ENCODE data around the gene RAC3. TPM values are rescaled to one million over a fixed set of nuclear protein-coding genes. Genes with fewer than 3 reads are reported as not detected.

Gene RAC3
- total RNA-seq, 2 donors from 2014 or later: 0.93 to 2.6 TPM

DNA sequence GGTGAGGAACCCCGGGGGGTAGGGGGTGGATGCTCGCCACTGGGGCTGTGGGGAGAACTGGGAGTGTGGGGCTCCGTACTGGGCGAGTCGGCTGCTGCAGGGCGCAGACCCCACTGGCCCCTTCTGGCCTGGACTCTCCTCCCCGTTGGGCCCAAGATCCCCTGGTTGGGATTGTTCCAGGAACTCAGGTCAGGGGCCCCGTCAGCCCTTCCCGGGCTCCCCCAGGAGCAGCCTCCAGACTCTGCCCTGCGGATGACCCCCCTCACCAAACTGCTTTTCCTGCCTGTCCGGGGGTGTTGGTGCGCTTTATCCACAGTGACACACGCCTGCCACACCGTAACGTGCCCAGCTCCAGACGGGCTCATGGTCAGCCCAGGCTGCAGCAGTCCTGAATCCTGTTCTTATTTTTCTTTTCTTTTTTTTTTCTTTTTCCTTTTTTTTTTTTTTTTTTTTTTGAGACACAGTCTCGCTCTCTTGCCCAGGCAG lies 29.9 kb upstream of the RAC3 start:
- H3K27ac ChIP-seq: no peak overlapping the region
- peaks cover 0 to 28% of the 10 kb centered on the region in 2 donors for H3K4me1 ChIP-seq
- H3K36me3 ChIP-seq: no peaks in the 10 kb centered on the region
- DNase-seq (ENCODE audit: low spot score): no peak
- H3K27me3 ChIP-seq: no peaks in the 10 kb centered on the region
- no peak overlapping the region for H3K4me3 ChIP-seq
- H3K9me3 ChIP-seq: no peaks in the 10 kb centered on the region
- TF ChIP-seq, protein P1, sequence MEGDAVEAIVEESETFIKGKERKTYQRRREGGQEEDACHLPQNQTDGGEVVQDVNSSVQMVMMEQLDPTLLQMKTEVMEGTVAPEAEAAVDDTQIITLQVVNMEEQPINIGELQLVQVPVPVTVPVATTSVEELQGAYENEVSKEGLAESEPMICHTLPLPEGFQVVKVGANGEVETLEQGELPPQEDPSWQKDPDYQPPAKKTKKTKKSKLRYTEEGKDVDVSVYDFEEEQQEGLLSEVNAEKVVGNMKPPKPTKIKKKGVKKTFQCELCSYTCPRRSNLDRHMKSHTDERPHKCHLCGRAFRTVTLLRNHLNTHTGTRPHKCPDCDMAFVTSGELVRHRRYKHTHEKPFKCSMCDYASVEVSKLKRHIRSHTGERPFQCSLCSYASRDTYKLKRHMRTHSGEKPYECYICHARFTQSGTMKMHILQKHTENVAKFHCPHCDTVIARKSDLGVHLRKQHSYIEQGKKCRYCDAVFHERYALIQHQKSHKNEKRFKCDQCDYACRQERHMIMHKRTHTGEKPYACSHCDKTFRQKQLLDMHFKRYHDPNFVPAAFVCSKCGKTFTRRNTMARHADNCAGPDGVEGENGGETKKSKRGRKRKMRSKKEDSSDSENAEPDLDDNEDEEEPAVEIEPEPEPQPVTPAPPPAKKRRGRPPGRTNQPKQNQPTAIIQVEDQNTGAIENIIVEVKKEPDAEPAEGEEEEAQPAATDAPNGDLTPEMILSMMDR (IDR thresholded peaks at IDR 0.05): no peak

DNA sequence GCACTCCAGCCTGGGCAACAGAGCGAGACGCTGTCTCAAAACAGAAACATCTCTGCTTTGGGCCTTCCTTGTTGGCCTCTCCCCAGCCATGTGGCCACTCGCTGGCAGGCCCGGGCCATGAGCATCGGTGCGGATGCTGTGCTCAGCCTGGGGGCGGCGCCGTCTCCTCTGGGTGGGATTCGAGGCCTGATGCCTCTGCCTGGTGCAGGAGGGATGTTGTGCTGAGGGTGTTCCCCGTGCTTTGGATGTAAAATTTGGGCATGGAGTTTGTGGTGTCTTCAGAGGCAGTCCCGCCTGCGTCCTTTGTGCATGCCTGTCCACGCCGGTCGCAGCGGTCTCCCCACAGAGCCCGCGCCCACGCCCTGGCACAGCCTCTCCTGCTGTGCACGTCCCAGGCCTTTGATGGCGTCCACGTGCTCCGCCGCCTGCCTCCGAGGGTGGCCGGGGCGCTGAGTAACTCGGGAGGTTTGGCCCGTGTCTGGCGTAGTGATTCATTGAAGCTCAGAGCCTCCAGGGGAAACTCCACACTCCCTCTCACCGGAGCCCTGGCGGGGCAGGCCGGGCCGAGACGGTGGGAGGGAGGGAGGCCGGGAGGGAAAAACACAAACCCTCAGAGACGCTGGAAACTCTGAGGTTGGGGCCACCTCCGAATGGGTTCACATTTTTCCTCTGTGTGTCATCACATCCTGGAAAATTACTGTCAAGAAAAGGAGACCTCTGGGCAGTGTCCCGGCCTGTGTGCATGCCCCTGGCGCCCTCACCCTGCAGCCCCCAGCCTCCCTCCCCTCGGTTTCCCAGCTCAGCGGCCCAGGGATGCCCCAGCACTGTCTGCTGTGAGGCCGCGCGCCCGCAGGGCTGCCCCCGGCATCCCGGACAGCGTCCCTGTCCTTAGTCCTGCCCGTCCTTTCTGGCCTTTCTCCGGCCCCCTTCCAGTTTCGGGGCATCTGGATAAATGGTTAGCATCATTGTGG lies 27.8 kb upstream of the RAC3 start:
- DNase-seq (ENCODE audit: low spot score): peak; percentile 78
- no peaks in the 10 kb centered on the region for H3K36me3 ChIP-seq
- no peak overlapping the region for H3K27ac ChIP-seq
- H3K9me3 ChIP-seq: no peaks in the 10 kb centered on the region
- TF ChIP-seq, protein P1 (IDR thresholded peaks at IDR 0.05): no peak
- no peaks in the 10 kb centered on the region for H3K27me3 ChIP-seq
- H3K4me3 ChIP-seq: no peak overlapping the region
- peaks cover 0 to 30% of the 10 kb centered on the region in 2 donors for H3K4me1 ChIP-seq

DNA sequence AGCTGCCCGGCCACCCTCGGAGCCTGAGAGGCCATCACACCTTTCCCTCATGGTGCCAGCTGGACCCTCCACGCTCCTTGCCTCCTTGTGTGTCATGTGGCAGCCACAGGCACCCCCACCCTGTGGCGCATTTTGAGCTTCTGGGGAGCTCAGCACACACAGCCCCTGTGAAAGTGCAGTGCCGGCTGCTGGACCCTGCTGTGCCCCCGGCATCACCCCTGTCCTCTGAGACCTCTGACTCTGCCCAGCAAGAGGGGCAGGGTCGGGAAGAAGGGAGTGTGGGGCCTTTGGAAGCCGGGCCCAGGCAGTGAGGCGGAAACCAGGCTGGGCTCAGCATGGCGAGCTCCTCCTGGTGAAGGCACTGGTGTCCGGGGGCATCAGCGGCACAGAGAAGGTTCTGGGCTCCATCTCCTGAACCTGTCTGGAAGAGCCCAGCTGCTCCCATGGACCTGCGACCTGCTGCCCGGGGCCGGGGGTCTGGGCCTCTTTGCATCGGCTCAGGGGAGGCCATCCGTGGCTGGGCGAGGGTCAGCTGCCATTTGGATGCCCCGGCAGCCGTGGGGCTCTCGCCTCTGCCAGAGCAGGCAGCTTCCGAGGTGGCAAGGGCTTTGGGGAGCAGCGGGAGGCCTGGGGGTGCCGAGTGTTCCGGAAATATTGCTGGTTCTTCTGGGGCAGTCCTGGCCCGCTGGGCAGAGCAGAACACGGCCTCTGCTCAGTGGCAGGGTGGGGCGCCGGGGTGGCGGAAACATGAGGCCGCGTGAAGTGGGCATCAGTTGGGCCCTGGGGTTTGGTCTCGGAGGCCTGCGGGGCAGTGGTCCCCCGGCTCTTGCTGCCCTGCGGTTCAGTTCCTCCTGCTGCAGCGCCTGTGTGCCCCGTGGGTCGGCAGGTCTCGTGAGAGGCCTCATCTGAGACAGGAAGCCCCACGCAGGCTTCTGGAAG lies 26.7 kb upstream of the RAC3 start:
- no peak overlapping the region for H3K27ac ChIP-seq
- no peaks in the 10 kb centered on the region for H3K36me3 ChIP-seq
- no peak overlapping the region for H3K4me3 ChIP-seq
- TF ChIP-seq, protein P1 (IDR thresholded peaks at IDR 0.05): no peak
- no peaks in the 10 kb centered on the region for H3K27me3 ChIP-seq
- no peaks in the 10 kb centered on the region for H3K9me3 ChIP-seq
- DNase-seq (ENCODE audit: low spot score): no peak
- H3K4me1 ChIP-seq: peaks cover 0 to 30% of the 10 kb centered on the region in 2 donors

DNA sequence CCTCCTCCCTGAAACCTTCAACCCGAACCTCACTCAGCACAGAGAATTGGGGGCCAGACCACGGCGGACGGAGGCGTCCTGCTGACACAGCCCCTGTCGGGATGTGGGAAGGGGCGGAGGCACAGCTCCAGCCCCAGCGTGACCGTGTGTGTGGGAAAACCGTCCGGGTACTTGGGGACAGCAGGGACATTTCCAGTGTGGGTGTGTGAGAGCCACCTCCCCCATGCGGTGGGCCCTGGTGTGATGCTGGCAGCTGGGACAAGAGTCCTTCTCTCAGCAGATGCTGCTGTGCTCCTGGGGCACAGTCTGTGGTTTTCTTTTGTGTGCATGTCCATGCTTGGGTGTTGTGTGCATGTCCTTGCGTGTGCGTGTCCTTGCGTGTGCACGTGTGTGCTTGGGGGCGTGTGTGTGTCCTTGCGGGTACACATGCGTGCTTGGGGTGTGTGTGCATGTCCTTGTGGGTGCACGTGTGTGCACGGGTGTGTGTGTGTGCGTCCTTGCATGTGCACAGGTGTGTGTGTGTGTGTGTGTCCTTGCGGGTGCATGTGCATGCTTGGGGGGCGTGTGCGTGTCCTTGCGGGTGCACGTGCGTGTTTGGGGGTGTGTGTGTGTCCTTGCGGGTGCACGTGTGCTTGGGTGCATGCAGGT lies 25.7 kb upstream of the RAC3 start:
- TF ChIP-seq, protein P1 (IDR thresholded peaks at IDR 0.05): no peak
- Histone ChIP-seq H3K27me3 (no peaks in the 10 kb centered on the region), H3K27ac (no peak overlapping the region), H3K36me3 (no peaks in the 10 kb centered on the region), H3K9me3 (no peaks in the 10 kb centered on the region), H3K4me3 (no peak overlapping the region), H3K4me1 (peaks cover 0 to 30% of the 10 kb centered on the region in 2 donors)
- DNase-seq (ENCODE audit: low spot score): no peak

DNA sequence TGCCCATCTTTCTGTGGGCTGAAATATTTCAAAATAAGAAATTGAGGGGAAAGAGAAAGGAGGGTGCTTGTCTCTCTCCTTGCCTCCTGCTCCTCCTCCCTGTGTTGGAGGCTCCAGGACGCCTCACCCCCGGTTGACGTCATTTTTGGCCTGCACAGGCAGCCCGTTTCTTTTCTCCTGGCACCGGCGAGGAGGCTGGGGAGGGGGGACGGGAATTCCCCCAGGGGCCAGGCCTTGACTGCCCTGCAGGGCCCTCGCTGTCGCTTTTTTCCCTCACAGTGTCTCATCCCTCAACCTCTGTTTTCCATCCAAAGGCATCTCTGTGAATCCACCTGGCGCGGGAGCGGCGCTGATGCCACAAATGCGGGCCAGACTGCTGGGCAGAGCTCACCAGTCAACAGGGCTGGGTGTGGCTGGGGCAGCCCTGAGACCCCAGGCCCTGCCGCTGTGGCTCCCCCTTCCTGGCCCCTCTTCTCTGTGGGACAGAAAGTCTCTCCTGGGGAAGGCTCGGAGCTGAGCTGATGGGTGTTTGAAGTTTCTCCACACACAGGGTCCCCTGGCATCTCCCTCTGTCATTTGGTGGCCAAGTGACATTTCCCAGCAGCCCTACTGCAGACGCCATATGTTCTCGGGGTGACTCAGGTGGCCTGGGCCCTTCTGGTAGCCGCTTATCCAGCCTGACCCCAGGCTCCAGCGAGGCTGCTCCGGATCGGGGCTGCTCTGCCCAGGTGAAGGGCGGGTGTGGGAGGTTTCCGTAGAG lies 24.8 kb upstream of the RAC3 start:
- H3K27ac ChIP-seq: no peak overlapping the region
- H3K4me1 ChIP-seq: peaks cover 0 to 30% of the 10 kb centered on the region in 2 donors
- no peak overlapping the region for H3K4me3 ChIP-seq
- no peaks in the 10 kb centered on the region for H3K9me3 ChIP-seq
- H3K27me3 ChIP-seq: no peaks in the 10 kb centered on the region
- TF ChIP-seq, protein P1 (IDR thresholded peaks at IDR 0.05): no peak
- no peaks in the 10 kb centered on the region for H3K36me3 ChIP-seq
- DNase-seq (ENCODE audit: low spot score): no peak

All from right atrium auricular region (tissue), 2 donors.